Measurements from ENCODE around the gene ZMYM2. TPM values are rescaled to one million over a fixed set of nuclear protein-coding genes. Genes with fewer than 3 reads are reported as not detected.

The ZMYM2 gene
- total RNA-seq, 4 donors from 2014 or later = 40.6 to 92.8 (median 50.7) TPM

DNA sequence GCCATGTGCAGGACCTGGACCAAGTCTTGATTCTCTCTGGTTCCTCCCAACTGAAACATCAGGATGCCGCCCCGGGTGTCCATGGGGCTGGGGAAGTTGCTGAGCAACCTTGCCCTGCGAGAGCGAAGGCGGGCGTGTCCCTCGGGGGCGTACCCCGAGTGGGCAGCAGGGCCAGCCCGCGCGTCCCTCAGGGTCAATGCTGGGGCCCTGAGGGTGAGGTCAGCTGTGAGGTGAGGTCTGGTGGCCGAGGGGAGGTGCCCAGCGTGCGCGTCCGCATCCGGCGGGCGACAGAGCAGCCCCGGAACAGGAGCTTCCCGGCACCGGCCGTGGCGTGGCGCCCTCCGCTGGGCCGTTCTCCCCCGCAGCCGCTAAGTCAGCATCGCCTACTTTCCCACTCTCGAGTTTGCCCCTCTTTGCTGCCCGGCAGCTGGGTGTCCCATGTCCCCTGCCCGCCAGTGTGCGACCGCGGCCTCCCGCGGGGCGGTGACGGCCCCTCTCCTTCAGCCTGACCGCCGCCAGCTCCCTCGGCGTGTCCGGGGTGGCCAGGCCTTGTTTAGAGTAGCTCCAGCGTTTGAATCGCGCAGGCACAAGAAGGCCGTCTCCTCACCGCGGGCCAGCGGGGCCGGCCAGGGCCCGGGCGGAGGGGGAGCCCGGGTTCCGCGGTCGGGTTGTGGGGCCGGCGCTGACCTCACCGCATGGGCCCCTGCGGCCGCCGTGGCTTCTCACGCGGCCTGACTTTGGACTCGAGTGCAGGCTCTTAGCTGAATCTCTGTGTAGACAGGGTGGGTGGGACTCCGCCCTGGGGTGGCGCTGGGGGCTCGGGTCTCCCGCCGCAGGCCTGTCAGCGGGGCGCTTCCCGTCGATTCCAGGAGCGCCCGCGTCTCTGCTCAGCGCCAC lies 169.3 kb downstream of the ZMYM2 start:
- Histone ChIP-seq H3K27ac (peak overlapping the region; percentile 39 to 88 (median 87)), H3K9me3 (no peaks in the 10 kb centered on the region), H3K4me3 (peak overlapping the region; percentile 44 to 65), H3K4me1 (peaks cover 0 to 41% (median 7%) of the 10 kb centered on the region in 3 donors), H3K36me3 (no peaks in the 10 kb centered on the region), H3K27me3 (peaks cover 14% of the 10 kb centered on the region)
- no CpG with 5 or more reads among the region's 82 CpGs for WGBS, 2 donors (ENCODE audit: low coverage in 1 of 2)
- no peak for TF ChIP-seq EP300 (IDR thresholded peaks at IDR 0.05)
- TF ChIP-seq POLR2AphosphoS5 (IDR thresholded peaks at IDR 0.05) = peak; percentile 41
- peak; percentile 24 to 39 for TF ChIP-seq POLR2A (IDR thresholded peaks at IDR 0.05)
- TF ChIP-seq, protein P1, sequence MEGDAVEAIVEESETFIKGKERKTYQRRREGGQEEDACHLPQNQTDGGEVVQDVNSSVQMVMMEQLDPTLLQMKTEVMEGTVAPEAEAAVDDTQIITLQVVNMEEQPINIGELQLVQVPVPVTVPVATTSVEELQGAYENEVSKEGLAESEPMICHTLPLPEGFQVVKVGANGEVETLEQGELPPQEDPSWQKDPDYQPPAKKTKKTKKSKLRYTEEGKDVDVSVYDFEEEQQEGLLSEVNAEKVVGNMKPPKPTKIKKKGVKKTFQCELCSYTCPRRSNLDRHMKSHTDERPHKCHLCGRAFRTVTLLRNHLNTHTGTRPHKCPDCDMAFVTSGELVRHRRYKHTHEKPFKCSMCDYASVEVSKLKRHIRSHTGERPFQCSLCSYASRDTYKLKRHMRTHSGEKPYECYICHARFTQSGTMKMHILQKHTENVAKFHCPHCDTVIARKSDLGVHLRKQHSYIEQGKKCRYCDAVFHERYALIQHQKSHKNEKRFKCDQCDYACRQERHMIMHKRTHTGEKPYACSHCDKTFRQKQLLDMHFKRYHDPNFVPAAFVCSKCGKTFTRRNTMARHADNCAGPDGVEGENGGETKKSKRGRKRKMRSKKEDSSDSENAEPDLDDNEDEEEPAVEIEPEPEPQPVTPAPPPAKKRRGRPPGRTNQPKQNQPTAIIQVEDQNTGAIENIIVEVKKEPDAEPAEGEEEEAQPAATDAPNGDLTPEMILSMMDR (IDR thresholded peaks at IDR 0.05) = peak in 3 of 4 experiments; percentile 26 to 75 (median 42)
- ATAC-seq = peak; percentile 86

DNA sequence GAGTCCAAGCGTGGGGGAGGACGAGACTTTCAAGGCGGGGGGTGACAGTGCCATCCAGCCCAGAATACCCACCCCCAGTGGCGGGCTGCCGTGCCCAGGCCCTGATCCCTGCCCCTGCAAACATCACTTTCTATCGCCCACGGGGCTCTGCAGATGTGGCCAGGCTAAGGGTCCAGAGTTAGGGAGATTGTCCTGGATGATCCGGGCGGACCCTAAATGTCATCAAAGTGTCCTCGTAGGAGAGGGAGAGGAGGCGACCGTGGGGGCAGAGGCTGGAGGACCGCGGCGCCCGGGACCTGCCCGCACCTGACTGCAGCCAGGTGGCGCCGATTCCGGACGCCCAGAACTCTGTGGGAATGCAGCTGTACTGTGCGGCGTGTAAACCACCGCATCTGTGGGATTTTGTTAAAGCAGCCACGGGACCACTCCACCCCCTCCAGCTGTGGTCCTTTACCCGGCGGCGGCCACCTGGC lies 170.0 kb downstream of the ZMYM2 start:
- no peaks in the 10 kb centered on the region for H3K36me3 ChIP-seq
- H3K27ac ChIP-seq = peak overlapping the region in 3 of 4 donors; percentile 86 to 88 (median 88)
- WGBS, 2 donors (ENCODE audit: low coverage in 1 of 2) = no CpG with 5 or more reads among the region's 28 CpGs
- no peaks in the 10 kb centered on the region for H3K9me3 ChIP-seq
- TF ChIP-seq POLR2A (IDR thresholded peaks at IDR 0.05) (no peak), POLR2AphosphoS5 (IDR thresholded peaks at IDR 0.05) (no peak), EP300 (IDR thresholded peaks at IDR 0.05) (no peak)
- TF ChIP-seq, protein P1 (IDR thresholded peaks at IDR 0.05) = peak in 2 of 4 experiments; percentile 30 to 54
- H3K4me3 ChIP-seq = peak overlapping the region; percentile 44 to 65
- ATAC-seq = peak; percentile 1
- H3K27me3 ChIP-seq = peaks cover 21% of the 10 kb centered on the region
- peaks cover 0 to 41% (median 7%) of the 10 kb centered on the region in 3 donors for H3K4me1 ChIP-seq

DNA sequence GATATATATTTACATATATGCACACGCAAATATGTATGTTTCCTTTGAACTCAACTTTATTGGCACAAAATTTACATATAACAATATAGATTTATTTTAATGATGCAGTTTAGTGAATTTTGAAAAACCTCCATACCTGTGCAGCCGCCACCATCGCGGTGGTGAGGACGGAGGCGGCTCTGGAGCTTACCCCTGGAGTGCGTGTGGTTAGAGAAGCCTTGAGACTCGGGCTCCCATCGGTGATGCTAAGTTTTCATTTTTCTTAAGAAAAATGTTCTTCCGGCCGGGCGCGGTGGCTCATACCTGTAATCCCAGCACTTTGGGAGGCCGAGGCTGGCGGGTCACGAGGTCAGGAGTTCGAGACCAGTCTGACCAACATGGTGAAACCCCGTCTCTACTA lies 170.5 kb downstream of the ZMYM2 start:
- H3K27ac ChIP-seq = no peak overlapping the region
- no peak for TF ChIP-seq POLR2AphosphoS5 (IDR thresholded peaks at IDR 0.05)
- no peaks in the 10 kb centered on the region for H3K9me3 ChIP-seq
- H3K36me3 ChIP-seq = no peaks in the 10 kb centered on the region
- H3K27me3 ChIP-seq = peaks cover 26% of the 10 kb centered on the region
- WGBS, 2 donors (ENCODE audit: low coverage in 1 of 2) = 71 to 72% methylated on average over 6 to 9 of the region's 18 CpGs
- no peak for ATAC-seq
- peaks cover 0 to 41% (median 7%) of the 10 kb centered on the region in 3 donors for H3K4me1 ChIP-seq
- no peak overlapping the region for H3K4me3 ChIP-seq

DNA sequence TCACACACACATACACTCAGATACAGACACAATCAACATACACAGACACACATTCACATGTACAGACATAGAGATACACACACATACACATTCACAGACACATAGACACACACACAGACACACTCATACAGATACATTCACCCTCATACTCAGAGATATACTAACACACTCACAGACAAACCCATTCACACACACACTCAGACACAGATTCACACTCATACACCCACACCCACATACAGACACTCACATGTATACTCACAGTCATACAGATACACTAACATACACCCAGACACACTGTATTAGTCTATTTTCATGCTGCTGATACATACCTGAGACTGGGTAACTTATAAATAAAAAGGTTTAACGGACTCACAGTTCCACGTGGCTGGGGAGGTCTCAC lies 171.5 kb downstream of the ZMYM2 start:
- Histone ChIP-seq H3K4me1 (peaks cover 0 to 39% (median 7%) of the 10 kb centered on the region in 3 donors), H3K27me3 (peaks cover 36% of the 10 kb centered on the region), H3K4me3 (no peak overlapping the region), H3K9me3 (no peaks in the 10 kb centered on the region), H3K27ac (no peak overlapping the region), H3K36me3 (no peaks in the 10 kb centered on the region)
- TF ChIP-seq POLR2AphosphoS5 (IDR thresholded peaks at IDR 0.05) (no peak), POLR2A (IDR thresholded peaks at IDR 0.05) (no peak), EP300 (IDR thresholded peaks at IDR 0.05) (no peak)
- TF ChIP-seq, protein P1 (IDR thresholded peaks at IDR 0.05) = no peak
- no peak for ATAC-seq
- WGBS, 2 donors (ENCODE audit: low coverage in 1 of 2) = 49 to 91% methylated on average over 2 of the region's 2 CpGs

DNA sequence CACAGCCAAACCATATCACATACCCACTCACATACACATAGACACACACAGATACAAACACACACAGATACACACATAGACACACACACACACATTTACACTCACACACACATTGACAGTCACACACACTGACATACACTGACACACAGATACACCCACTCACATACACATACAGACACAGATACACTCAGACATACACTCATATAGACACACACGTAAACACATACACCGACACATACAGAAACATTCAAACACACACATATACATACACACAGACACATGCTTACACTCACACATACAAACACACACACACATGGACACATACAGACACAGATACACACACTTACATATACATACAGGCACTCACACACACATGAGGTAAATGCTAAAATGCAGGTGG lies 172.1 kb downstream of the ZMYM2 start:
- H3K27me3 ChIP-seq = peaks cover 42% of the 10 kb centered on the region
- TF ChIP-seq EP300 (IDR thresholded peaks at IDR 0.05) (no peak), POLR2A (IDR thresholded peaks at IDR 0.05) (no peak), POLR2AphosphoS5 (IDR thresholded peaks at IDR 0.05) (no peak)
- TF ChIP-seq, protein P1 (IDR thresholded peaks at IDR 0.05) = no peak
- no peaks in the 10 kb centered on the region for H3K36me3 ChIP-seq
- no peak for ATAC-seq
- H3K27ac ChIP-seq = no peak overlapping the region
- WGBS, 2 donors (ENCODE audit: low coverage in 1 of 2) = 65 to 100% methylated on average over 2 of the region's 2 CpGs
- H3K4me1 ChIP-seq = peaks cover 0 to 33% (median 7%) of the 10 kb centered on the region in 3 donors
- no peak overlapping the region for H3K4me3 ChIP-seq
- no peaks in the 10 kb centered on the region for H3K9me3 ChIP-seq

Measured in gastroesophageal sphincter (tissue), 4 donors.